ENCODE results near the gene LHPP.

GRCh38 chr10:124566981-124567835 is 105.6 kb downstream of the LHPP start:
- TF ChIP-seq CTCF (IDR thresholded peaks at IDR 0.05; ENCODE audit: low read depth, low read length): no peak
- no peak for TF ChIP-seq MAX (IDR thresholded peaks at IDR 0.05; ENCODE audit: low read depth, low read length)
- TF ChIP-seq POLR2A (IDR thresholded peaks at IDR 0.05; ENCODE audit: extremely low read depth, insufficient read length): no peak

Data from NB4 (cell line).